ENCODE data around the gene DOK6.

The DOK6 gene

GRCh38 chr18:69556228-69556627 lies 155.5 kb downstream of the DOK6 start:
- DNase-seq, result no peak

GRCh38 chr18:69557282-69557681 lies 156.6 kb downstream of the DOK6 start:
- DNase-seq, result no peak

GRCh38 chr18:69558052-69558451 lies 157.4 kb downstream of the DOK6 start:
- DNase-seq, result no peak

GRCh38 chr18:69559604-69560003 lies 158.9 kb downstream of the DOK6 start:
- no peak for DNase-seq

- DNase-seq, result no peak
Measured at GRCh38 chr18:69564602-69565001, 163.9 kb downstream of the DOK6 start.

GRCh38 chr18:69567813-69568488 lies 167.3 kb downstream of the DOK6 start:
- no peak for DNase-seq

GRCh38 chr18:69569133-69569532 lies 168.4 kb downstream of the DOK6 start:
- no peak for DNase-seq

GRCh38 chr18:69574401-69574800 lies 173.7 kb downstream of the DOK6 start:
- DNase-seq, result no peak

- DNase-seq, result no peak
Measured at GRCh38 chr18:69580107-69580506, 179.4 kb downstream of the DOK6 start.

GRCh38 chr18:69584429-69584828 lies 183.7 kb downstream of the DOK6 start:
- DNase-seq, result no peak

GRCh38 chr18:69585696-69586095 lies 185.0 kb downstream of the DOK6 start:
- DNase-seq, result no peak

- DNase-seq, result no peak
Measured at GRCh38 chr18:69586537-69586936, 185.8 kb downstream of the DOK6 start.

- DNase-seq, result no peak
Measured at GRCh38 chr18:69588301-69588700, 187.6 kb downstream of the DOK6 start.

GRCh38 chr18:69590150-69590549 lies 189.5 kb downstream of the DOK6 start:
- no peak for DNase-seq

- no peak for DNase-seq
Measured at GRCh38 chr18:69596345-69596744, 195.7 kb downstream of the DOK6 start.

GRCh38 chr18:69597561-69597960 lies 196.9 kb downstream of the DOK6 start:
- DNase-seq, result no peak

- DNase-seq, result no peak
Measured at GRCh38 chr18:69599377-69599776, 198.7 kb downstream of the DOK6 start.

GRCh38 chr18:69612242-69612641 lies 211.6 kb downstream of the DOK6 start:
- DNase-seq, result no peak

- DNase-seq, result no peak
Measured at GRCh38 chr18:69616114-69616513, 215.4 kb downstream of the DOK6 start.

GRCh38 chr18:69617408-69617807 lies 216.7 kb downstream of the DOK6 start:
- no peak for DNase-seq

- DNase-seq, result no peak
Measured at GRCh38 chr18:69617888-69618287, 217.2 kb downstream of the DOK6 start.

GRCh38 chr18:69622184-69622583 lies 221.5 kb downstream of the DOK6 start:
- DNase-seq, result no peak

GRCh38 chr18:69622961-69623360 lies 222.3 kb downstream of the DOK6 start:
- DNase-seq, result no peak

- DNase-seq, result no peak
Measured at GRCh38 chr18:69626171-69626570, 225.5 kb downstream of the DOK6 start.

GRCh38 chr18:69626643-69627242 lies 226.1 kb downstream of the DOK6 start:
- DNase-seq, result no peak

Measured in activated CD4-positive, alpha-beta T cell treated with anti-CD3 and anti-CD28 coated beads, Interleukin-2, amount 50 U/mL, for 4 hours (primary cell).